ENCODE results near the gene LRRC14B.
"Not testable (repeated sequence)": the region's sequence is repeated elsewhere in the genome, so short reads cannot be mapped to it uniquely, and the experiment has no call there.

LRRC14B gene

DNA sequence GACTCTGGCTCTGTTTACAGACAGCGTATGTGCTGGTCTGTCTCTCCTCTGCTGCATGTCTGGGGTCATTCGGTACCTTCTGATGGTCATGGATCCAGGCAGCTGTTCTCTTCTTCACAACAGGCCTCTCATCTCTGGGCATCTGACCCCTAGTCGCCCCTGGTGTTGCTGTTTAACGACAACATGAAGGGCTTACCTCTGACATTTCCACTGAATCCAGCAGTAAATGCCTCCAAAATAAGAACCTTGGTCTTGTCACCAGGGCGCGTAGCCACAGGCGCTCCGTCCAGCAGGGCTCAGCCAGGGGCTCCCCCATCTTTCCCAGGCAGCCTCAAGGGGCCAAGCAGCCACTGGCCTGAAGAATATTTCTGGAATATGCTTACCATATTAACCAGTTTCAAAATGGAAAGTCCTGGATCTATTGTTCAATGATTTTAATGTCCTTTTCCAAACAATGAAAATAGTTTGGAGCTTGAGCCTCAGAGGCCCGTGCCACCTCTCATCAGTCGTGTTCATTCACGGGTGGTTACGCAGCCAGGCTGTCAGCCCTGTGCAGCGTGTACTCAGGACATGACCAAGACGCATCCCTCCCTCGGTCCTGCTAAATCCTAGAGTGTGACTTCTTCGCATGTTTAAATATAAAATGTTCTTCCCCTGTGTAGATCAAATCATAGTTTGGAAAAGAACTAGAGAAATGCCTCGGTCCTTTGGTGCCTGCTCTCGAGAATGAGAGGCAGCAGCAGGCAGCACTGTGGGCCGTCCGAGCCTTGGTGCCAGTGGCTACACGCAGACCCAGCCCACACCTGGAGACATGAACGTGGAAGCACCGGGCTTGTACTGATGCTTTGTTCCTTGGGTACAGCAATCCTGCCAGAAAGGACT is 30.1 kb upstream of the LRRC14B start:
- peak; percentile 1 for DNase-seq

DNA sequence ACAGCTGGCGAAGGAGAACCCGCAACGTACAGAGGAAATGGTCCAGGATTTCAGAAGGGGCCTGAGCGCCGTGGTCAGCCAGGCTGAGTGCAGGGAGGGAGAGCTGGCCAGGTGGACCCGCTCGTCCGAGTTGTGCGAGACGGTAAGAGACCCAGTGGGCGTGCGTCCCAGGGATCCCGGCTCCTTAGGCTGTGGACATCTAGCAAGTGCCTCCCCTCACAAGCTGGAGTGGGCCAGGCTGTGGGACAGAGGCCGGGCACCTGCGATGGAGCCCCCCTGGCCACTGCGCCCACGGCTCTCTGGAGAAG is 29.5 kb upstream of the LRRC14B start:
- DNase-seq, result no peak

DNA sequence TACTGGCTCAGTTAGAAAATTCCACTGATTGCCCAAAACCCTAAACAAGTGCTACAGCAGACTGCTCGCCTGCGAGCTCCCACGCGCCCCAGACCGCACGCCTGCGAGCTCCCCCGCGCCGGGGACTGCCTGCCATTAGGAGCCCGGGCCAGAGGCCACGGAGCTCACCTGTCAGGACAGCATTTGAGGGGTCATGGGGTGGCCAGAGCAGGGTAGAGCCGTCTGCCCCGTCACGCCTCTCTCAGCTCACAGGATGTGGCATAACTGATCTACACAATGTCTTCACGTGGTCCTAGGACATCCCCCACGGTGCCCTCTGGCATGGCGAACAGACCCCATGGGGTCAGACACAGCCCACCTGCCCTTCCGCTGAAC is 29.1 kb upstream of the LRRC14B start:
- no peak for DNase-seq

DNA sequence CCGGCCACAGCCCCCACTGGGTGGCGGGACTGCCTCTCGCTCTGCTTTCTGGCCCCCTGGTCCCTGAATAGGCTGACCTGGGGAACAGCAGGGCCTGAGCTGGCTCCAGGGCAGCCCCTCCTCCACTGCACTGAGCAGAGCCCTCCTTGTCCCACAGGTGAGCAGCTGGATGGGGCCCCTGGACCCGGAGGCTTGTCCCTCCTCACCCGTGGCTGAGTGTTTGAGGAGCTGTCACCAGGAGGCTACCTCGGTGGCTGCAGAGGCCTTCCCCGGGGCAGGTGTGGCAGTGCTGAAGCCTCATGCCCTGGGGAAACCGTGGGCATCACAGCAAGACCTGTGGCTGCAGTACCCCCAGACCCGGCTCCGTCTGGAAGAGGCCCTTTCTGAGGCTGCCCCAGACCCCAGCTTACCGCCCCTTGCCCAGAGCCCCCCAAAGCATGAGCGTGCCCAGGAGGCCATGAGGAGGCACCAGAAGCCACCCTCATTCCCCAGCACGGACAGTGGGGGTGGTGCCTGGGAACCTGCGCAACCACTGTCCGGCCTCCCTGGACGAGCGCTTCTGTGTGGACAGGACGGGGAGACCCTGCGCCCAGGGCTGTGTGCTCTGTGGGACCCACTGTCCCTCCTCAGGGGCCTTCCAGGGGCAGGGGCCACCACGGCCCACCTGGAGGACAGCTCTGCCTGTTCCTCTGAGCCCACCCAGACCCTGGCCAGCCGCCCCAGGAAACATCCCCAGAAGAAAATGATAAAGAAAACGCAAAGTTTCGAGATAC is 28.5 kb upstream of the LRRC14B start:
- no peak for DNase-seq

DNA sequence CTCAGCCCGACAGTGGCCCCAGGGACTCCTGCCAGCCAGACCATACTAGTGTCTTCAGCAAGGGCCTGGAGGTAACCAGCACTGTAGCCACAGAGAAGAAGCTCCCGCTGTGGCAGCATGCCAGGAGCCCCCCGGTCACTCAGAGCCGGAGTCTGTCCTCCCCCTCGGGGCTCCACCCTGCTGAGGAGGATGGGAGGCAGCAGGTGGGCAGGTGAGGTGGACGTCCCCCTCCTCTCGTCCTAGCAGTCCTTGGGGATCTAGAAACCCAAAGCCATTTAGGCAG is 28.0 kb upstream of the LRRC14B start:
- no peak for DNase-seq

DNA sequence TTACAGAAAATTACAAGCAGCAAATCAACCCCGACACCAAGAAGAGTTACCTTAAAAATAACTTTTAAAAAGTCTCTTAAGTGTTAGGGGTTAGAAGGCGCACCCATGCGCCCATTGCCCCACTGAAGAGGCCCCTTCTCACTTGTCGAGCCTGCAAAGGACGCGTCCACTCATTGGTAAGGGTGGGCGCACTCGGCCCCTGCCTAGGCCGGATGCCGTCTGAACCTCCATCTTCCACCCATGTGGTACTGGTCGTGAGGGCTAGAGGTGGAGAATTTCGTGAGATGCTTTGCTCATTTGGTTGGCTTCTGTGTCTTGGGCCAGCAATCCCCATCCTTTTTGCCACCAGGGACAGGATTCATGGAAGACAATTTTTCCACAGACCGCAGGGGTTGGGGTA is 27.5 kb upstream of the LRRC14B start:
- DNase-seq, result no peak

DNA sequence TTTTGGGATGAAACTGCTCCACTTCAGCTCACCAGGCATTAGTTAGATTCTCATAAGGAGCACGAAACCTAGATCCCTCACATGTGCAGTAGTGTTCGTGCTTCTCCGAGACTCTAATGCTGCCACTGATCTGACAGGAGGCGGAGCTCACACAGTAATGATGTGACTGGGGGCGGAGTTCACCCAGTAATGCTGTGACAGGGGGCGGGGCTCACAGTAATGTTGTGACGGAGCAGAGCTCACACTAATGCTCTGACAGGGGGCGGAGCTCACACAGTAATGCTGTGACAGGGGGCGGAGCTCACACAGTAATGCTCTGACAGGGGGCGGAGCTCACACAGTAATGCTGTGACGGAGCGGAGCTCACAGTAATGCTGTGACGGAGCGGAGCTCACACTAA is 27.1 kb upstream of the LRRC14B start:
- DNase-seq, result no peak

DNA sequence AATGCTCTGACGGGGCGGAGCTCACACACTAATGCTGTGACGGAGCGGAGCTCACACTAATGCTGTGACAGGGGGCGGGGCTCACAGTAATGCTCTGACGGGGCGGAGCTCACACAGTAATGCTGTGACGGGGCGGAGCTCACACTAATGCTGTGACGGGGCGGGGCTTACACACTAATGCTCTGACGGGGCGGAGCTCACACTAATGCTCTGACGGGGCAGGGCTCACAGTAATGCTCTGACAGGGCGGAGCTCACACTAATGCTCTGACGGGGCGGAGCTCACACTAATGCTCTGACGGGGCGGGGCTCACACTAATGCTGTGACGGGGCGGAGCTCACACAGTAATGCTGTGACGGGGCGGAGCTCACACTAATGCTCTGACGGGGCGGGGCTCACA is 26.5 kb upstream of the LRRC14B start:
- DNase-seq, result not testable (repeated sequence)

DNA sequence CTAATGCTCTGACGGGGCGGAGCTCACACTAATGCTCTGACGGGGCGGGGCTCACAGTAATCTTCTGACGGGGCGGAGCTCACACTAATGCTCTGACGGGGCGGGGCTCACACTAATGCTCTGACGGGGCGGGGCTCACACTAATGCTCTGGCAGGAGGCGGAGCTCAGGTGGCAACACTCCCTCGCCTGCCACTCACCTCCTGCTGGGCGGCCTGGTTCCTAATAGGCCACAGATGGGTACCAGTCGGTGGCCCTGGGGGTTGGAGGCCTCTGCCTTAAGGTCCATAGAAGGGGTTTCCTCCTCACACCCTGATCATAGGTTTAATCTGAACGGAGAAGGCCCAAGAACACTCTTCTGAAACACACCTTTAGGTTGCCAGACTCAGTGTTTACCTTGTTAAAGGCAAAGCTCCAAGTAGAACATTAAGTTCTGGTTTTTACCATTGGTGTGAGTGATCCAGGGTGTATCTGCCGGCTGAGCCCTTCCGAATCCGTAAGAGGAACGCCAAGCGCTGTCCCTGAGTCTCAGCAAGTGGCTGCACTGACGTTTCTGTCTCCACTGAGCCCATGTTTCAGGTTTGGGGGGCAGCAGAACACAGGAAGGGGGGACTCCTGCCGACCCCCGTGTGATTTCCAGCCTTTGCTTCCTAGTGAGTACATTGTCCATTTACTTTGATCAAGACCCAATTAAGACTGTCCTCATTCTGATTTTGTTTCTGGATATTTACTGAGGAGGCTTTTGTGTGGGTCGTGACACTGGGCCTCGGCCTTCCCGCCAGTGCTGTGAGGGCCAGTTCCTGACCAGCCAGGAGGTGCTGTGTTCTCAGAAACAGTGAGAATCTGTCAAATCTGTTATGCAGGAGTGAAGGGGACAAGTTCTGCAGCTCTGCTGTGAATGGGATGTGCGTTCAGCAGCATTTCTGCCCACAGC is 24.6 kb upstream of the LRRC14B start:
- no peak for DNase-seq

DNA sequence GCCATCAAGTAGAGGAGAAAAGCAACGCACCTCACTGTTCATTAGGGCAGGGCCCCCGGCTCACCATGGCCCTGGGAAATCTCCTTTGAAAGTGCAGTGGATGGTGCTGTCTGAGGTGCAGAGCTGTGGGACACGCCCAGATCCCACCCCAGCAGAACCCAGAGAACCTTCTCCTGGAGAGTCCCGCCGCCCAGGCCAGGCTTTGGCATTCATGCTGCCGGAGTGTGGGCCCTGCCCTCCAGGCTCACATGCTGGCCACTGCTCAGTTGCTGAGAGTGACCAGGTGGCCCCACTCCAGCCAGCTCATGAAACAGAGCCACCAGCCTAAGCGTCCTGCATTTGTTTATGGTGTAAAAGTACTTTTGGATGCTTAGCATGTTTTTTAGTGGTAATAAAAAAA is 23.8 kb upstream of the LRRC14B start:
- no peak for DNase-seq

DNA sequence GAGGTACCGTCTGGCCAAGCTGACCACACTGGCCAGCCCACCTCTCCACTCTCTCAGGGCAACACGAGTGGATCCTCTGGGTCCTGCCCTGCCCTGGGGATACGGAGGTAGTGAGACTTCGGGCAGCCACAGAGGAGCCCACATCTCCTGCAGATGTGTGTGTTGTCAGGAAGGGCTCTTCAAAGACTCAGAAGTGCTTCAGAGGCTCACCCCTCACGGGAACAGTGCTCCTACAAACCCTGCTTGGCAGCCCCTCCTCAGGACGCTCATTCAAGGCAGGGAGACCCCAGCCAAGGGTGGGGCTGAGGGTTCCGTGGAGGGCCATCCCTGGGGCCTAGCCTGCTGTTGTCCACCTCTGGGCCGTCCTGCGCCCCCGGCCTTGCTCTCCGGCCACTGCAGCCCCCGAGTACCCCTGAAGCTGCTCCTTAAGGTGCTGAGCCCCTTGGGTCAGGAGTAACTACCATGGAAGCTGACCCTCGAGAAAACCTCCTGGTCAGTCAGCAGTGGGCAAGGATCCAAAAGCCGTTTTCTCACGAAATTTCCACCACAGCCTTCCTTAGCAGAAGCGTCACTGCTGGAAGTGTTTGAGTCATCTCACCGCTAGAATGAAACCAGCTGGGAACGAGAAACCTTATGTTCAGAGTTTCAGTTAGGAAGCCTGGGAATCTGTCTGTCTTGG is 23.2 kb upstream of the LRRC14B start:
- no peak for DNase-seq

DNA sequence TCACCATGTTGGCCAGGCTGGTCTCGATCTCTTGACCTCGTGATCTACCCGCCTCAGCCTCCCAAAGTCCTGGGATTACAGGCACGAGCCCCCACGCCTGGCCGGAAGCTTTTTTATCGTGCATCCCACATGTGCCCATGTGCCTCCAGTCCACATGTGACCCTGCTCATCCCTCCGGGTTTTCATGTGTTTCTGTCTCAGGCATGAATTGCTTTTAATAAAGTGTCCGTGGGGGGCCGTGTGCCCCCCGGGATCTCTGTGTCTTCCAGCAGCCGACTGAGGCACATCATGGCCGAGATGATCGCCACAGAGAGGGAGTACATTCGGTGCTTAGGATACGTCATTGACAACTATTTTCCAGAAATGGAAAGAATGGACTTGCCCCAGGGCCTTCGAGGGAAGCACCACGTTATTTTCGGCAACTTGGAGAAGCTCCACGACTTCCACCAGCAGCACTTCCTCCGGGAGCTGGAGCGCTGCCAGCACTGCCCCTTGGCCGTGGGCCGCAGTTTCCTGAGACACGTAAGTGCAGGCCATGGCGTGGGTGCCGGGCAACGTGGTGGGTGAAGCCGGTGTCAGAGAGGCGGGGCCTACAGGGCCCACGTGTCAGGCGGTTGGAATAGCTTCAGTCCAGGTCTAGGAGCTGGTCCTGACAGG is 22.1 kb upstream of the LRRC14B start:
- no peak for DNase-seq

DNA sequence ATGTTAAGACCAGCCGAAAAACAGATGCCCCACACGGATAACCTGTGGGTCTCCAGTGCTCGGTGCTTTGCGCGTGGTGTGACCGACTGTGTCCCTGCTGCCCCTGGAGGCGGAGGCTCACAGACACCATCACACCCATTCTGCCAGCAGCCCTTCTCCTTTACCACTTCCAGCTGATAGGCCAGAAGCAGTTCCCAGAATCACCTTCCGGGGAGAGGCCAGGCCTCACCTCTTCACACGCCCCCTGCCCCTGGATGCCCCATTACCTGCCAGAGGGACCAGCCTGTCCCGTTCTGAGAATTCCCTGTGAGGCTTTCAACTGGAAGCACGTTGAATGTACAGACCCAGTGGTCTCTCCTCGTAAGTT is 21.6 kb upstream of the LRRC14B start:
- no peak for DNase-seq

DNA sequence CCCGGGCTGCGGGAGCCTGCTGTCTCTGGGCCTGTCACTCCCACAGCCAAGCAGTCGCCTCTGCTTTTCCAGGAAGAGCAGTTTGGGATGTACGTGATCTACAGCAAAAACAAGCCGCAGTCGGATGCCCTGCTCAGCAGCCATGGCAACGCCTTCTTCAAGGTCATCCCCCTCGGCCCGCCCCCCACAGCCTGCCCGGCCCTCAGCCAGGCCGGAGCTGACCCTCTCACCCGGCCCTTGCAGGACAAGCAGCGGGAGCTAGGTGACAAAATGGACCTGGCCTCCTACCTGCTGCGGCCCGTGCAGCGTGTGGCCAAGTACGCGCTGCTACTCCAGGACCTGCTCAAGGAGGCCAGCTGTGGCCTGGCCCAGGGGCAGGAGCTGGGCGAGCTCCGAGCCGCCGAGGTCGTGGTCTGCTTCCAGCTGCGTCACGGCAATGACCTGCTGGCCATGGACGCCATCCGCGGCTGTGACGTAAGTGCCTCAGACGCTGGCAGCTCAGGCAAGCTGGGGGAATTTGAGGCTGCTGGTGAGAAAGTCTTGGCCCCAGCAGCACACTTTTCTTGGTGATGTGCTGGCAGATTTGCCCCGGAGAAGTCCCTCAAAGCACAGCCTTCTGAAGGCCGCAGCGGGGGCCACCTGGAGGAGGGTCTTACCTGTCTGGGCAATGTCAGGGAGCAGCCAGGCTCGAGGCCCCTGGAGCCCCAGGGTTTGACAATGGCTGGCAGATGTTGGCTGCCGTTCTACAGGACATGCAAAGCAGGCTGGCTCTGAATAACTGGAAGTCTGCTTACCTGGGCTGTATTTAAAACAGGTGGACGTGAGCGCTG is 20.1 kb upstream of the LRRC14B start:
- no peak for DNase-seq

DNA sequence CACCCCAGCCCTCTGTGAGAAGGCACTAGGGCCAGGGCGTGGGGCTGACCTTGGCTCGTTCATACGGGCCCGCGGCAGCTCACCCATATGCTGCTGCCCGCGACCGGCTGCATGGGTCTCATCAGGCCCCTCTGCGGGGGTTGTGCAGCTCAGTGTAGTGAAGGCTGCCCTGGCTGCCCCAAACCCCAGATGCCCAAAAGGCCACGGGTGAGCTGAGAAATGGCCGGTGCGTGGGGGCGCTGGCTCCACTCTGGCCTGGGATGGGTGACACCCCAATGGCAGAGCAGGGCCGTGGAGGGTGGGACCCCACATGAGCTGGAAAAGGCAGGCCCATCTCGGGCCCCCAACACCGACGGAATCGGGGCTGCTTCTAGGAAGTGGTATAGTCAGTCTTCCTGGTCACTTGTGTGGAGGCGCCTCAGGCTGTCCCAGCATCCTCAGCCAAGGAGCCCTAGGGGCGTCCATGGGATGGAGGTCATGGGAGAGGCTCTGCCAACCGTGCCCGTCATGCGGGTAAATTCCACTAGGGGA is 19.4 kb upstream of the LRRC14B start:
- no peak for DNase-seq

DNA sequence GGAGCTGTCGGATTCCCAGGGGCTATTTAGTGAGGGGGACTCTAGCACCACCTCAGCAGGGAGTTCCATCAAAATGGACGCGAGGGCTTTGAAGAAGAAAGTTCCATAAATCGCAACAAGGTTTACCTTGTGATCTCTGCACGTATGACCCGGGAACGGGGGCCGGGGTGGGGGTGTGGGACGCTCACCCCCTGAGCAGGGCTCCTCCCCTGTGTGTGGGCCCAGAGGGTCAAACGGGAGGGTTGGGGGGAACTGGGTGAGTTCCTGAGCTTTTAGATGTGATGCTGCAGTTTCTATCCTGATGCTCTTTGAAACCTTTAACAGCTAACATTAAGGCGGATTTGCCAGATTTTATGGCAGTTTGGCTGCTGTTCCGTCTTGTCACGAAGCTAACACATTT is 18.9 kb upstream of the LRRC14B start:
- no peak for DNase-seq

DNA sequence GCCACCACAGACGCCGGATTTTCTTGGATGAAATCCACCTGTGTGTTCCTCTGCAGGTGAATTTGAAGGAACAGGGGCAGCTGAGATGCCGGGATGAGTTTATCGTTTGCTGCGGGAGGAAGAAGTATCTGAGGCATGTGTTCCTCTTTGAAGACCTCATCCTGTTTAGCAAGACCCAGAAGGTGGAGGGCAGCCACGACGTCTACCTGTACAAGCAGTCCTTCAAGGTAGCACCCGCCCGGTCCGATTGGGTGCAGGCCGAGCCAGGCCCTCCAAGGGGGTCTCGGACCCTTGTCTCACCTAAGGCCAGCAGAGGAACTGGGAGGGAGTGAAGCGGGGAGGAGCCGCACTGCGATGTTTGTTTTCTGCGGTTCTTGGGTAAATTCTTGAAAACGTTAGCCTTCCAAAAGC is 18.4 kb upstream of the LRRC14B start:
- DNase-seq, result no peak

DNA sequence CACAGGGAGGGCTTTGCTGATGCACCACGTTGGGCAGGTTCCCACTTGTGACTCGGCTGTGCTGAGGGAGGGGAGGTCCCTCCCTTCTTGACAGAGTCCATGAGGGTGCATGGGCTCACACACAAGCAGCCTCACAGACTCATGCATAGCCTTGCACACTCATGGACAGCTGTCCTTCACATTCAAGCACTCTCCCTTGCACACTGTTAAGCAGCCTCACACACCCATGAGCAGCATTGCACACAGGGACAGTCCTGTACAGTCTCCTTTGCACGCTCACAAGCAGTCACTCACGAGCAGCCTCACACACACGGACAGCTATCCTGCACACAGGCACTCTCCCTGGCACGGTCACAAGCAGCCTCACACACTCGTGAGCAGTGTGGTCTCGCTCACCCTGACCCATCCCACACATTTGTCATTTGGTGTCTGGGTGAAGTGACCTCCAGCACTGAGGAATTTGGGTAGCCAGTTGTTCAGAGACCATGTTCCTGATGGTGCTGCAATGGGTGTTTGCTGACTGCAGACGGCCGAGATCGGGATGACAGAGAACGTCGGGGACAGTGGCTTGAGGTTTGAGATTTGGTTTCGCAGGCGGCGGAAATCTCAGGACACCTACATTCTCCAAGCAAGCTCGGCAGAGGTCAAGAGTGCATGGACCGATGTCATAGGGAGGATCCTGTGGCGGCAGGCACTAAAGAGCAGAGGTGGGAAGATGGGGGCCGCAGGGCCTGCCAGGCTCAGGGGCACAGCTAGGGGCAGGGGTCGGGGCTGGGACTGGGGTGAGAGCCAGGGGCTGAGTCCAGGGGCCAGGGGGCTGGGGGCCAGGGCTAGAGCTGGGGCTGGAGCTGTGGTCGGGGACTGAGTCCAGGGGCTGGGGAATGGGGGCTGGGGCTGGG is 17.7 kb upstream of the LRRC14B start:
- DNase-seq, result no peak

DNA sequence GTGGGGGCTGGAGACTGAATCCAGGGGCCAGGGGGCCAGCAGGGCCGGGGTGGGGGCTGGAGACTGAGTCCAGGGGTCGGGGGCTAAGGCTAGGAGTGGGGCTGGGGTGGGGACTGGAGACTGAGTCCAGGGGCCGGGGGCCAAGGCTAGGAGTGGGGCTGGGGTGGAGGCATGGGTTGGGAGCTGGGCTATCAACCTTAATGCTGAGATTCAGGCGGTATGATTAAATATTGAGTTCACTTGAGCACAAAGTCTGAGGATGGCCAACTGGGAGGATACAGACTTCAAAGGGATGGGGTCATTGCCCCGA is 17.0 kb upstream of the LRRC14B start:
- no peak for DNase-seq

DNA sequence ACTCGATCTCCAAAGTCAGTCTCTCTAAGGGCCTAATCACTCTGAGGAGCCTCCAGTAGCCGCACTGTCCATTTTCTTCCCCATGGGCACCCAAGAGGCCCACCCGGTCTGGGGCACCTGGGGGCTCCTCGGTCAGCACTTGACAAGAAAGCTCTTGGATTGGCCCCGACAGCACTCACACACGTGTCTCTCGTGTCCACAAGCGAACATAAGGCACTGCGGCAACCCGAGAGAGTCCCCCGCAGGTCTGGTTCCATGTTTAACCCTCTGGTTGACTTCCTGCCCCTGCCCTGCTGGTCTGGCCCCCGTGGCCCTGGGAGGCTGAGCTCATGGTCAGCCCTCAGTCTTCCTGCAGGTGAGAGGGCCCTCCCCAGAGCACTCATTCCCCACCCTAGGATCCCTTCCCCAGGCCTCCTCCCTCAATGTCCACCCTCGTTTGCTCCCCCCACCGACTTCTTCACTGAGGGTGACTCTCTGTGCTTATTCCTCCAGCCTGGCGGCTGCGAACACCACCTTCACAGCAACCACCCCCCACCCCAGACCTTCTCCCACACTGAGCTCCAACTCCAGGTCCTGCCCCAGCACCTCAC is 16.3 kb upstream of the LRRC14B start:
- no peak for DNase-seq

Measured in activated CD4-positive, alpha-beta T cell treated with anti-CD3 and anti-CD28 coated beads for 1 hour (primary cell).